SK-N-SH (cell line): ENCODE results near the gene LDAH. TPM values are rescaled to one million over a fixed set of nuclear protein-coding genes. Genes with fewer than 3 reads are reported as not detected.

Experiments used
- CTCF ChIA-PET: fragments of 300-600, 350-600 bp; formaldehyde crosslinking; extraction: SDS; loops from one replicate; lab custom pipeline; 2021; lab: Yijun Ruan, JAX
- POLR2A ChIA-PET: fragments of 350-600 bp; sonication (Branson Sonifier 250); formaldehyde crosslinking; extraction: SDS; loops from one replicate; lab custom pipeline; 2020; ENCODE audit warnings: antibody characterized with exemption, inconsistent platforms; lab: Yijun Ruan, JAX
- DNase-seq: peaks from one replicate; pipeline ENCODE4 v3.0.0; 2012
- H2AFZ ChIP-seq: fragments of 200-600 bp; sonication (generic); 2 replicates; pipeline ENCODE4 v1.8.1; 2016; ENCODE audit warnings: antibody characterized with exemption, mild to moderate bottlenecking, low read depth
- H3F3A ChIP-seq: fragments of 200-600 bp; sonication (generic); replicated peaks from 2 replicates; pipeline ENCODE3; 2016; ENCODE audit warnings: antibody characterized with exemption, mild to moderate bottlenecking; ENCODE audit not compliant: insufficient read depth
- H3K27ac ChIP-seq, 2 experiments: fragments of 200-500 bp in 1 of 2; fragments of 200-600 bp in 1 of 2; sonication (Bioruptor generic) in 1 of 2; sonication (generic), shearing (Covaris generic) in 1 of 2; 2 replicates each; pipeline versions ENCODE4 v1.5.1 to v1.6.1; 2014 to 2016; ENCODE audit warnings: low read depth in 2 of 2, inconsistent platforms in 1 of 2, low read length in 1 of 2, mild to moderate bottlenecking in 1 of 2, mixed read lengths in 1 of 2
- H3K27me3 ChIP-seq: fragments of 200-600 bp; sonication (generic), shearing (Covaris generic); 2 replicates; pipeline ENCODE4 v1.6.1; 2016; ENCODE audit warnings: mixed run types; ENCODE audit not compliant: insufficient read depth
- H3K36me3 ChIP-seq, 2 experiments: fragments of 200-500 bp in 1 of 2; fragments of 200-600 bp in 1 of 2; sonication (Bioruptor generic) in 1 of 2; sonication (generic) in 1 of 2; replicated peaks in 1 of 2; 2 replicates each; pipeline versions ENCODE3 to v1.5.1; 2014 to 2016; ENCODE audit warnings: low read length in 1 of 2, mild to moderate bottlenecking in 1 of 2; ENCODE audit not compliant: insufficient read depth in 2 of 2, control insufficient read depth in 1 of 2
- H3K4me1 ChIP-seq, 2 experiments: fragments of 200-500 bp in 1 of 2; fragments of 200-600 bp in 1 of 2; sonication (Bioruptor generic) in 1 of 2; sonication (generic), shearing (Covaris generic) in 1 of 2; 2 replicates each; pipeline versions ENCODE4 v1.5.1 to v1.6.1; 2014 to 2016; ENCODE audit warnings: low read depth in 1 of 2, low read length in 1 of 2, mixed run types in 1 of 2; ENCODE audit not compliant: insufficient read depth in 2 of 2, control insufficient read depth in 1 of 2
- H3K4me2 ChIP-seq: fragments of 200-600 bp; sonication (generic), shearing (Covaris generic); 2 replicates; pipeline ENCODE4 v1.6.1; 2017; ENCODE audit warnings: mixed run types
- H3K4me3 ChIP-seq, 2 experiments: fragments of 200-500 bp in 1 of 2; fragments of 200-600 bp in 1 of 2; sonication (Bioruptor generic) in 1 of 2; sonication (generic), shearing (Covaris generic) in 1 of 2; 2 replicates each; pipeline versions ENCODE4 v1.5.1 to v1.8.1; 2014 to 2016; ENCODE audit warnings: low read depth in 2 of 2, inconsistent platforms in 1 of 2, low read length in 1 of 2, mild to moderate bottlenecking in 1 of 2, mixed read lengths in 1 of 2, moderate library complexity in 1 of 2
- H3K79me2 ChIP-seq: fragments of 200-600 bp; sonication (generic); 2 replicates; pipeline ENCODE4 v1.8.1; 2017; ENCODE audit warnings: mild to moderate bottlenecking; ENCODE audit not compliant: insufficient read depth
- H3K9ac ChIP-seq: fragments of 200-600 bp; sonication (generic); 2 replicates; pipeline ENCODE4 v1.6.1; 2017; ENCODE audit warnings: mixed run types
- H3K9me2 ChIP-seq: fragments of 200-600 bp; sonication (generic); 2 replicates; pipeline ENCODE4 v1.6.1; 2017; ENCODE audit warnings: mixed run types
- H3K9me3 ChIP-seq: fragments of 200-600 bp; sonication (generic); 2 replicates; pipeline ENCODE4 v1.6.1; 2017; ENCODE audit warnings: mixed run types, mild to moderate bottlenecking, moderate library complexity
- H4K20me1 ChIP-seq: fragments of 200-600 bp; sonication (generic); 2 replicates; pipeline ENCODE4 v1.6.1; 2017; ENCODE audit warnings: mild to moderate bottlenecking, mixed run types; ENCODE audit not compliant: insufficient read depth
- EP300 ChIP-seq, 2 experiments: IDR thresholded peaks; 2 replicates each; pipeline versions ENCODE4 v1.4.0 to v1.6.1; 2012; ENCODE audit warnings: borderline replicate concordance in 1 of 2, low read depth in 1 of 2, low read length in 1 of 2
- EZH2phosphoT487 ChIP-seq: fragments of 200-600 bp; sonication (generic); IDR thresholded peaks from 2 replicates; pipeline ENCODE4 v1.6.1; 2017; ENCODE audit warnings: low read depth, mixed run types, mild to moderate bottlenecking, antibody characterized with exemption, moderate library complexity, borderline replicate concordance
- FOSL2 ChIP-seq: IDR thresholded peaks from 2 replicates; pipeline ENCODE4 v1.4.0; 2012; ENCODE audit warnings: low read depth, mild to moderate bottlenecking, moderate library complexity, borderline replicate concordance
- GABPA ChIP-seq: IDR thresholded peaks from 2 replicates; pipeline ENCODE4 v1.4.0; 2012; ENCODE audit warnings: low read depth, mild to moderate bottlenecking
- JUND ChIP-seq: IDR thresholded peaks from 2 replicates; pipeline ENCODE4 v1.4.0; 2012
- MAX ChIP-seq: IDR thresholded peaks from 2 replicates; pipeline ENCODE4 v1.4.0; 2012; ENCODE audit warnings: low read depth
- MXI1 ChIP-seq: IDR thresholded peaks from 2 replicates; pipeline ENCODE4 v1.6.1; 2012; ENCODE audit warnings: mild to moderate bottlenecking, low read depth, low read length, improper control_type of control experiment
- REST ChIP-seq: IDR thresholded peaks from 2 replicates; pipeline ENCODE4 v1.6.1; 2012; ENCODE audit warnings: mild to moderate bottlenecking, low read depth, low read length, moderate library complexity
- RXRA ChIP-seq: IDR thresholded peaks from 2 replicates; pipeline ENCODE4 v1.4.0; 2012; ENCODE audit warnings: low read depth, mild to moderate bottlenecking, borderline replicate concordance
- TCF12 ChIP-seq: IDR thresholded peaks from 2 replicates; pipeline ENCODE4 v1.4.0; 2012
- WGBS: methylation state at CpG from one replicate; pipeline ENCODE4 v1.1.6; 2017; ENCODE audit warnings: low lambda C conversion rate; 5-methylcytosine and 5-hydroxymethylcytosine counted together
- polyA plus RNA-seq, 3 experiments: library from polyadenylated mRNA; depleted of rRNA; stranded (reverse); fragments of >200 nt; gene quantifications; 2 replicates each; pipeline ENCODE4 v1.2.3, GENCODE V29; 2012

Gene LDAH
- polyA plus RNA-seq, 1 of the 3 experiments (the other 2 are of a cell fraction), result 12.7 TPM

GRCh38 chr2:20656561-20656960, 166.3 kb downstream of the LDAH start:
- Histone ChIP-seq H3K9me3 (no peaks in the 10 kb centered on the region), H3K4me3 (no peak overlapping the region), H3K9me2 (no peaks in the 10 kb centered on the region), H3K4me1 (peaks cover 1 to 3% of the 10 kb centered on the region in 2 experiments; a peak in 1 of 4 replicates), H2AFZ (no peak overlapping the region), H3F3A (no peaks in the 10 kb centered on the region), H3K4me2 (no peak overlapping the region), H3K9ac (no peak overlapping the region), H3K27me3 (peaks cover 37% of the 10 kb centered on the region), H3K79me2 (no peaks in the 10 kb centered on the region), H4K20me1 (no peaks in the 10 kb centered on the region), H3K36me3 (no peaks in the 10 kb centered on the region), H3K27ac (no peak overlapping the region)
- ChIA-PET CTCF (interaction anchor here (0.9 to 9.8 kb wide), 12 partner anchors 10 to 457 kb away, joined by 3 to 103 read pairs (median 4); partner anchors contain the start of genes GDF7 and RHOB), POLR2A (no interaction called here)
- no peak for TF ChIP-seq GABPA
- no peak for TF ChIP-seq JUND
- TF ChIP-seq RXRA, result no peak
- WGBS, result 61% methylated on average over 7 of the region's 7 CpGs
- DNase-seq, result no peak

GRCh38 chr2:20654535-20654813, 168.4 kb downstream of the LDAH start:
- no peak for DNase-seq
- H3K9ac ChIP-seq, result no peak overlapping the region
- no peaks in the 10 kb centered on the region for H3K36me3 ChIP-seq
- H3K4me1 ChIP-seq, result peaks cover 10 to 17% of the 10 kb centered on the region in 2 experiments; a peak in 2 of 4 replicates
- peaks cover 20% of the 10 kb centered on the region for H3K27me3 ChIP-seq
- TF ChIP-seq FOSL2 (no peak), EZH2phosphoT487 (no peak), MXI1 (no peak), TCF12 (no peak), MAX (no peak), REST (no peak), EP300 (IDR thresholded peaks at IDR 0.05; ENCODE audit: borderline replicate concordance in 1 of 2, low read depth in 1 of 2, low read length in 1 of 2) (no peak)
- TF ChIP-seq, all 33 proteins: peak for 0
- no peaks in the 10 kb centered on the region for H3K9me2 ChIP-seq
- ChIA-PET CTCF (interaction anchor here (1.1 to 9.8 kb wide), 10 partner anchors 7 to 389 kb away, joined by 3 to 137 read pairs (median 10); partner anchors contain the start of genes APOB and GDF7), POLR2A (no interaction called here)
- H3K4me3 ChIP-seq, result no peak overlapping the region
- H3K9me3 ChIP-seq, result no peaks in the 10 kb centered on the region
- H4K20me1 ChIP-seq, result no peaks in the 10 kb centered on the region
- H3K79me2 ChIP-seq, result no peaks in the 10 kb centered on the region
- no peak overlapping the region for H3K27ac ChIP-seq
- H2AFZ ChIP-seq, result no peak overlapping the region
- H3K4me2 ChIP-seq, result no peak overlapping the region
- H3F3A ChIP-seq, result no peaks in the 10 kb centered on the region
- 62% methylated on average over 2 of the region's 2 CpGs for WGBS
